ENCODE results near the gene PCNA.
"Not testable (repeated sequence)": the region's sequence is repeated elsewhere in the genome, so short reads cannot be mapped to it uniquely, and the experiment has no call there.

PCNA gene

GRCh38 chr20:5077761-5078387, 41.9 kb downstream of the PCNA start:
- H3K4me3 ChIP-seq (ENCODE audit: low read depth, low read length): peak overlapping the region; percentile 62
- DNase-seq (ENCODE audit: low read depth): peak; percentile 38
- TF ChIP-seq POLR2A (IDR thresholded peaks at IDR 0.05; ENCODE audit: extremely low read depth, insufficient read length) (no peak), MYC (IDR thresholded peaks at IDR 0.05; ENCODE audit: low read depth, low read length) (no peak), MAX (IDR thresholded peaks at IDR 0.05; ENCODE audit: low read depth, low read length) (no peak)
- TF ChIP-seq, protein P1, sequence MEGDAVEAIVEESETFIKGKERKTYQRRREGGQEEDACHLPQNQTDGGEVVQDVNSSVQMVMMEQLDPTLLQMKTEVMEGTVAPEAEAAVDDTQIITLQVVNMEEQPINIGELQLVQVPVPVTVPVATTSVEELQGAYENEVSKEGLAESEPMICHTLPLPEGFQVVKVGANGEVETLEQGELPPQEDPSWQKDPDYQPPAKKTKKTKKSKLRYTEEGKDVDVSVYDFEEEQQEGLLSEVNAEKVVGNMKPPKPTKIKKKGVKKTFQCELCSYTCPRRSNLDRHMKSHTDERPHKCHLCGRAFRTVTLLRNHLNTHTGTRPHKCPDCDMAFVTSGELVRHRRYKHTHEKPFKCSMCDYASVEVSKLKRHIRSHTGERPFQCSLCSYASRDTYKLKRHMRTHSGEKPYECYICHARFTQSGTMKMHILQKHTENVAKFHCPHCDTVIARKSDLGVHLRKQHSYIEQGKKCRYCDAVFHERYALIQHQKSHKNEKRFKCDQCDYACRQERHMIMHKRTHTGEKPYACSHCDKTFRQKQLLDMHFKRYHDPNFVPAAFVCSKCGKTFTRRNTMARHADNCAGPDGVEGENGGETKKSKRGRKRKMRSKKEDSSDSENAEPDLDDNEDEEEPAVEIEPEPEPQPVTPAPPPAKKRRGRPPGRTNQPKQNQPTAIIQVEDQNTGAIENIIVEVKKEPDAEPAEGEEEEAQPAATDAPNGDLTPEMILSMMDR (IDR thresholded peaks at IDR 0.05; ENCODE audit: low read depth, low read length): no peak

DNA sequence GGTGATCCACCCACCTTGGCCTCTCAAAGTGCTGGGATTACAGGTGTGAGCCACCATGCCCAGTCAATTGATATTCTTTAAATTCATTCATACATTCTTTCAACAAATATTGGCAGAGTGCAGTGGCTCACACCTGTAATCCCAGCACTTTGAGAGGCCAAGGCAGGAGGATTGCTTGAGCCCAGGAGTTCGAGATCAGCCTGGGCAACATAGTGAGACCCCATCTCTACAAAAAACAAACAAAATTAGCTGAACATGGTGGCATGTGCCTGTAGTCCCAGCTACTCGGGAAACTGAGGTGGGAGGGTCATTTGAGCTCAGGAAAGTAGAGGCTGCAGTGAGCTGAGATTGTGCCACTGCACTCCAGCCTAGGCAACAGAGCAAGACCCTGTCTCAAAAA, 42.8 kb downstream of the PCNA start:
- H3K4me3 ChIP-seq (ENCODE audit: low read depth, low read length); DNase-seq (ENCODE audit: low read depth): not testable (repeated sequence)

DNA sequence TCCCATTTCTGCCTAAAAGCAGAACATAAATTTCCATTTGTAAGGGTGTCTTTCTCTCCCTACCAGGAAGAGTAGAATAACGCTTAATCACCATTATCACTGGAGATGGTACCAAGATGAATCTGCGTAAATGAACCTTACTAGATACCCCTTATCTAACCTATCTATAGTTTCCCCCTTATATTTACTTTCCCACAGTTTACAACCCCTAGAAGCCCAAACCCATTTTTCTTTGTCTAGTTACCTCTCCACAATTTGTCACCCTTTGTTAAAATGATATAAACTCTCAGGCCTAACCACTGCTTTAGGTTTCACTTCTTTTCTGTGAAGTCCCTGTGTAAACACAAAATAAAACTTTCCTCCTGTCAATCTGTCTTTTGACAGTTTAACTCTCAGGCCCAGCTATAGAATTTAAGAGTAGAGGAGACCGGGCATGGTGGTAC, 45.5 kb downstream of the PCNA start:
- TF ChIP-seq MYC (IDR thresholded peaks at IDR 0.05; ENCODE audit: low read depth, low read length) (no peak), MAX (IDR thresholded peaks at IDR 0.05; ENCODE audit: low read depth, low read length) (no peak), POLR2A (IDR thresholded peaks at IDR 0.05; ENCODE audit: extremely low read depth, insufficient read length) (no peak)
- TF ChIP-seq, protein P1 (IDR thresholded peaks at IDR 0.05; ENCODE audit: low read depth, low read length): no peak
- DNase-seq (ENCODE audit: low read depth): no peak
- H3K4me3 ChIP-seq (ENCODE audit: low read depth, low read length): no peak overlapping the region

DNA sequence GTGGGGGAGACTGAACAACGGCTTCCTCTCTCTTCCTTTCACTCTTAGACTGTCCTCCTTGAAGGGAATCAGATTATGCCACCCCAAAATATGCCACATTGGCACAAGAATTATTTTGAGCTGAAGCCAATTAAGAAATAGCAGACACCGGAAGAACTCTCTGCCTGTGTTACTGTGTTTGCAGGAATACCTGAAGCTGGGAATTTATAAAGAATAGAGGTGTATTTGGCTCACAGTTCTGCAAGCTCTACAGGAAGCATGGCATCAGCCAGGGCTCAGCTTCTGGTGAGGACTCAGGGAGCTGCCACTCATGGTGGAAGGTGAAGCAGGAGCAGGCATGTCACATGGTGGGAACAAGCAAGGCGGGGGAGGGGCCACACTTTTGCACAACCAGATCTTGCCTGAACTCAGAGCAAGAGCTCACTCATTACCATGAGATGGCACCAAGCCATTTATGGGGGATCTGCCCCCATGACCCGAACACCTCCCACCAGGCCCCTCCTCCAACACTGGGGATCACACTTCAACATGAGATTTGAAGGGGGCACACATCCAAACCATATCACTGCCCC, 46.0 kb downstream of the PCNA start:
- TF ChIP-seq MYC (IDR thresholded peaks at IDR 0.05; ENCODE audit: low read depth, low read length) (peak; percentile 44), MAX (IDR thresholded peaks at IDR 0.05; ENCODE audit: low read depth, low read length) (peak; percentile 68; the same call in 1 of the 2 replicates)
- TF ChIP-seq, protein P1 (IDR thresholded peaks at IDR 0.05; ENCODE audit: low read depth, low read length): no peak
- H3K4me3 ChIP-seq (ENCODE audit: low read depth, low read length): no peak overlapping the region
- DNase-seq (ENCODE audit: low read depth): peak; percentile 83

GRCh38 chr20:5072756-5073659, 46.8 kb downstream of the PCNA start:
- no peak overlapping the region for H3K4me3 ChIP-seq (ENCODE audit: low read depth, low read length)
- peak; percentile 70 for DNase-seq (ENCODE audit: low read depth)
- TF ChIP-seq POLR2A (IDR thresholded peaks at IDR 0.05; ENCODE audit: extremely low read depth, insufficient read length): no peak
- TF ChIP-seq MAX (IDR thresholded peaks at IDR 0.05; ENCODE audit: low read depth, low read length): no peak
- peak; percentile 34 for TF ChIP-seq MYC (IDR thresholded peaks at IDR 0.05; ENCODE audit: low read depth, low read length)
- TF ChIP-seq, protein P1 (IDR thresholded peaks at IDR 0.05; ENCODE audit: low read depth, low read length): no peak

GRCh38 chr20:5071942-5072341, 47.8 kb downstream of the PCNA start:
- DNase-seq (ENCODE audit: low read depth): not testable (repeated sequence)

More at GRCh38 chr20:5071942-5072341, 47.8 kb downstream of the PCNA start:
- H3K4me3 ChIP-seq (ENCODE audit: low read depth, low read length): not testable (repeated sequence)

Data from NB4 (cell line).